Measurements from ENCODE around the gene PDCD6IP. TPM values are rescaled to one million over a fixed set of nuclear protein-coding genes. Genes with fewer than 3 reads are reported as not detected.
"Not testable (repeated sequence)": the region's sequence is repeated elsewhere in the genome, so short reads cannot be mapped to it uniquely, and the experiment has no call there.

PDCD6IP gene
- total and polyA plus RNA-seq, 2 donors = 74.3 to 250 TPM

DNA sequence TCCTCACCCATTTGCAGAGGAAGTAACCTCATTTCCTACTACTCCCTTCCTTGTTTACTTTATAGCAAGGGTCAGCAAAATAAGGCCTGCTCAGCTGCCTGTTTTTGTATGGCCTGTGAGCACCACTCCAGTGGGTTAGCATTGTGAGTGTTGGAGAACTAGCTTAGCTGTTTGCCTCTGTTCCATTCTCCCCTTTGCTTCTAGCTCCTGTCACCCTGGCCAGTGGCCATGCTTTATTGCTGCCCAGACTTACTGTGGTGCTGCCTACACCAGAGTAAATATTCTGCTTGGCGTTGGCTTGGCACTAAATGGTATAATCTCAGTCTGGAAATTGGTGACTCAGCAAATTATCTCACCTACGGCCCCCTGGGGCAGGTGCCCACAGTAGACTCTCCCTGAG, 8.8 kb downstream of the PDCD6IP start:
- peaks cover 3% of the 10 kb centered on the region for H3K4me1 ChIP-seq (ENCODE audit: insufficient read depth)
- H3K36me3 ChIP-seq (ENCODE audit: insufficient read depth) = no peaks in the 10 kb centered on the region
- no peak for DNase-seq (ENCODE audit: extremely low spot score)
- WGBS = 77% methylated on average over 2 of the region's 2 CpGs
- H3K27ac ChIP-seq (ENCODE audit: low read depth) = no peak overlapping the region
- H3K4me3 ChIP-seq (ENCODE audit: low read depth, low read length) = no peak overlapping the region

DNA sequence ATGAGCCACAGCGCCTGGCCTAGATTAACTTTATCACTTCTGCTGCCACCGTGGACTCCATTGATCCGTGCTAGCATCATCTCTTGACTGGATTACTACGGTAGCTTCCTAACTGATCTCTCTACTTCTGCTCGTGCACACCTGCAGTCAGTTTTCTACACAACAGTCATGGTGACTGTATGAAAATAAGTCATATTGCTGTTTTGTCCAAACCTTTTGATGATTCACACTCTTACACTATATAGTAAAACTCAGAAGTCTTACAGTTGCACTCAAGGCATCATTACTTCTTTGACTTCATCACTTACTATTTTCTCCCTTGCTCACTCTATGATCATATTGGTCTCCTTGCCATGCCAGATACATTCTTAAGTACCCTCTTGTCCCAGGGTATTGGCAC, 10.1 kb downstream of the PDCD6IP start:
- 96% methylated on average over 5 of the region's 5 CpGs for WGBS
- Histone ChIP-seq H3K4me3 (ENCODE audit: low read depth, low read length) (no peak overlapping the region), H3K27ac (ENCODE audit: low read depth) (no peak overlapping the region), H3K4me1 (ENCODE audit: insufficient read depth) (peaks cover 3% of the 10 kb centered on the region), H3K36me3 (ENCODE audit: insufficient read depth) (no peaks in the 10 kb centered on the region)
- no peak for DNase-seq (ENCODE audit: extremely low spot score)

DNA sequence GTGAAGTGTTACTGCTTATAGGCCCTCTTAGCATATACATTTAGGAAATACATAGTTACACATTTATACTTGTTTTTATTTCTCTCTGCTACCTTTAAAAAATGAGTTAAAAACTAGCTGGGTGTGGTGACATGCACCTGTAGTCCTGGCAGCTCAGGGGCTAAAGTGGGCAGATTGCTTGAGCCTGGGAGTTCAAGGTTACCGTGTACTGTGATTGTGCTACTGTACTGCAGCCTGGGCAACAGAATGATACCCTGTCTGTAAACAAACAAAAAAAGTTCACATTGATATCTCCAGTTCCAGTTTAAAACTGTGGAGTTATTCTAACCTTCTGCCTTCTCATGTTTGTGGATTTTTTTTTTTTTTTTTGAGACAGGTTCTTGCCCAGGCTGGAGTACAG, 12.1 kb downstream of the PDCD6IP start:
- no peak overlapping the region for H3K27ac ChIP-seq (ENCODE audit: low read depth)
- H3K36me3 ChIP-seq (ENCODE audit: insufficient read depth) = no peaks in the 10 kb centered on the region
- 95% methylated on average over 1 of the region's 1 CpG for WGBS
- no peak for DNase-seq (ENCODE audit: extremely low spot score)
- H3K4me1 ChIP-seq (ENCODE audit: insufficient read depth) = peaks cover 3% of the 10 kb centered on the region
- no peak overlapping the region for H3K4me3 ChIP-seq (ENCODE audit: low read depth, low read length)

DNA sequence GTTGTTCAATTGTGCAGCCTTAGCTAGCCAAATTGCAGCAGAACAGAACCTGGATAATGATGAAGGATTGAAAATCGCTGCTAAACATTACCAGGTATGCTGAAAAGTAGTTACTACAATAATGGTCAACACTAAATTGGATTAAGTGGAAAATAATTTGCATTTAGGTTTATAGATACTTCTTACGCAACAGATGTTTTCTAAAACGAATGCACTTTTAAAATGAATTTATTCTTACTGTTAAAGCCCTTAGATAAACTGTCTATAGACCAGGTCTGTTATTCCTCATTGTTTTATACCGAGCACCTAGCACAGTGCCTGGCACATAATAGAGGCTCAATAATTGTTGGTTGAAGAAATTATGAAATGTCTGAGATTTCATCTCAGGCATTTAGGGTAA, 23.6 kb downstream of the PDCD6IP start:
- WGBS = 94% methylated on average over 4 of the region's 4 CpGs
- no peak overlapping the region for H3K27ac ChIP-seq (ENCODE audit: low read depth)
- H3K4me3 ChIP-seq (ENCODE audit: low read depth, low read length) = no peak overlapping the region
- H3K36me3 ChIP-seq (ENCODE audit: insufficient read depth) = no peaks in the 10 kb centered on the region
- no peak for DNase-seq (ENCODE audit: extremely low spot score)
- no peaks in the 10 kb centered on the region for H3K4me1 ChIP-seq (ENCODE audit: insufficient read depth)

DNA sequence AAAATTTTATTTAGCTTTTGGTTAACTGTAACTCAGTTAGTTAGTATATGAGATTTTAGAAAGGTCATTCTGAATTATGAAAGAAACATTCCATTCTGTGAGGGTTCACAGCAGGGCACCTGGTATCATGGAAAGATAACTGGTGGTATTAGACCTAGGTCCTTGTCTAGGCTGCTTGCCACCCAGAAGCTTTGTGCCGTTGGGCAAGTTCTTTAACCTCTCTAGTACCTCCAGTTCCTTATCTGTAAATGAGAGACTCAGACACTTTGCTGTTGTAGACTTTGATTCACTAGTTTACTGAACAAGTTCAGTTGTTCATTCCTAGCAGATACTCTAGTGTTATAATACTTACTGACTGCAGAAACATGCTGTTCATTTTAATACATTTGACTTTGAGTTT, 25.4 kb downstream of the PDCD6IP start:
- Histone ChIP-seq H3K27ac (ENCODE audit: low read depth) (no peak overlapping the region), H3K4me1 (ENCODE audit: insufficient read depth) (no peaks in the 10 kb centered on the region), H3K4me3 (ENCODE audit: low read depth, low read length) (no peak overlapping the region), H3K36me3 (ENCODE audit: insufficient read depth) (no peaks in the 10 kb centered on the region)
- no peak for DNase-seq (ENCODE audit: extremely low spot score)
- WGBS = 87% methylated on average over 1 of the region's 1 CpG

DNA sequence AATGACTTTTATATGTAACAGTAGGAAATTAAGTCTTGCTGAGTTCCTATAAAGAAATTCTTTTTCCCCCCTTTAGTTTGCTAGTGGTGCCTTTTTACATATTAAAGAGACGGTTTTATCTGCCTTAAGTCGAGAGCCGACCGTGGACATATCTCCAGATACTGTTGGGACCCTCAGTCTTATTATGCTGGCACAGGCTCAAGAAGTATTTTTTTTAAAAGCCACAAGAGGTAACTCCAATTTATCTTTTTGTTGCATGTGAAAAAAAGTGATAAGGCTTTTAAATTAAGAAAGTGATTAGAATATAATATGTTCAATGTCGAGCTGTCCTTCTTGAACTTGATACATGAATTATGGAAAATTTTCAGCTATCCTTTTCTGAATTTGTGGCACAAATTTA, 26.7 kb downstream of the PDCD6IP start:
- Histone ChIP-seq H3K4me1 (ENCODE audit: insufficient read depth) (no peaks in the 10 kb centered on the region), H3K36me3 (ENCODE audit: insufficient read depth) (no peaks in the 10 kb centered on the region), H3K4me3 (ENCODE audit: low read depth, low read length) (no peak overlapping the region), H3K27ac (ENCODE audit: low read depth) (no peak overlapping the region)
- WGBS = 86% methylated on average over 5 of the region's 5 CpGs
- DNase-seq (ENCODE audit: extremely low spot score) = no peak

DNA sequence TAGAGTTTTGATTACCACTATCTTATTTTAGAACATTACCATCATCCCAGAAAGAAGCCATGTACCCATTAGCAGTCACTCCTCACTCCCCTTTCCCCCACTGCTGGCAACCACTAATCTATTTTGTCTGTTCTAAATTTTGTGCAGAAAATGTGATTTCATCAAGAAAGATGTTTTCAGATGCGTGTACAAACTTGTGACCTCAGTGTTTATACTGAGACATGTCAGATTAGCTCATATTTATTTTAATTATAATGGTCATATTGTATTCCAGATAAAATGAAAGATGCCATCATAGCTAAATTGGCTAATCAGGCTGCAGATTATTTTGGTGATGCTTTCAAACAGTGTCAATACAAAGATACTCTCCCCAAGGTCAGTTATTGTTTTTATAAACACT, 27.8 kb downstream of the PDCD6IP start:
- WGBS = 83% methylated on average over 1 of the region's 1 CpG
- DNase-seq (ENCODE audit: extremely low spot score) = no peak
- Histone ChIP-seq H3K36me3 (ENCODE audit: insufficient read depth) (no peaks in the 10 kb centered on the region), H3K4me3 (ENCODE audit: low read depth, low read length) (no peak overlapping the region), H3K27ac (ENCODE audit: low read depth) (no peak overlapping the region), H3K4me1 (ENCODE audit: insufficient read depth) (no peaks in the 10 kb centered on the region)

DNA sequence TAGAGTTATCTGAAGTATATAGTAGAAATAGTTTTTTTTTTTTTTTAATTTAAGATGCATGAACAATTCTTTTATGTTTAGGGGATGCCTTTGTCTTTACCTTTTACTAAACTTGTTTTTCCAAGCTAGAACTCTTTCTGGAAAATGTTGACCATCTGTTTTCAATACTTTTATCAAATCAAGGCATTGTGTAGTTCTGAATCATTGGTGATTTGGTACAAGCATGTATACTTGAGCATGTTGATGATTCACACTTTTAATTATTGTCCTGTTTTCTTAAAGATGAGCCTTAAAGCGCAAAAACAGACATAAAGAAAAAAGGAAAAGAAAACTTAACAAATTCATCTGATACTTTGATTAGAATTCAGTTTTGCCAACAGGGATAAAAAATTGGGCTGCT, 28.3 kb downstream of the PDCD6IP start:
- DNase-seq (ENCODE audit: extremely low spot score) = no peak
- Histone ChIP-seq H3K4me3 (ENCODE audit: low read depth, low read length) (no peak overlapping the region), H3K4me1 (ENCODE audit: insufficient read depth) (no peaks in the 10 kb centered on the region), H3K27ac (ENCODE audit: low read depth) (no peak overlapping the region), H3K36me3 (ENCODE audit: insufficient read depth) (no peaks in the 10 kb centered on the region)
- 96% methylated on average over 1 of the region's 1 CpG for WGBS

DNA sequence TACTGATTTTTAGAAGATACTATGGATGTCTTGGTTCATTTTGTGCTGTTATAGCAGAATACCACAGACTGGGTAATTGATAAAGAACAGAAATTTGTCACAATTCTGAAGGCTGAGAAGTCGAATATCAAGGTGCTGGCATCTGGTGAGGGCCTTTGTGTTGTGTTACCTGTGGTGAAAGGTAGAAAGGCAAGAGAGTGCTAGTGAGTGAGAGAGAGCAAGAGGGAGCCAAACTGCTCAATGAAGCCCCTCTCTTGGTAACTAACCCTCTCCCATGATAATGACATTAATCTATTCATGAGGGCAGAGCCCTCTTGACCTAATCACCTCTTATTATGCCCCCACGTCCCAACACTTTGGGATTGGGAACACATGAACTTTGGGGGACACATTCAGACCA, 31.3 kb downstream of the PDCD6IP start:
- no peak for DNase-seq (ENCODE audit: extremely low spot score)
- Histone ChIP-seq H3K4me1 (ENCODE audit: insufficient read depth) (no peaks in the 10 kb centered on the region), H3K36me3 (ENCODE audit: insufficient read depth) (no peaks in the 10 kb centered on the region), H3K27ac (ENCODE audit: low read depth) (no peak overlapping the region), H3K4me3 (ENCODE audit: low read depth, low read length) (no peak overlapping the region)
- 96% methylated on average over 2 of the region's 2 CpGs for WGBS

DNA sequence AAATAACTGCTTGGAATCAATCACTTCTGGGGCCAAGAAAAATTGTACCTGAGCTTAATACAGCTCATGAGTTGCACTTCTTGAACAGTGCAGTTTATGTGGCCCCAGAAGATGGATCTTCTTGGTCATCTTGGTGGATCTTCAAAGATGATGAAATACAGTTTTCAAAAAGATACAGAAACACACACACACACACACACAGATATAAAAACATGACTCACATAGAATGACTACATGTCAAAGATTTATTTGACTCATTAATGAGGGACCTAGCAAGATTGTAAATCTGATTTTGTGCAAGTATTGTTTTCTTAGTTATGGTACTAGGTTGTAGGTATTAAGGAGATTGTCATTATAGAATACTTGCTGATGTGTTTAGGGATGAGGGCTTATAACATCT, 32.6 kb downstream of the PDCD6IP start:
- Histone ChIP-seq H3K4me3 (ENCODE audit: low read depth, low read length) (no peak overlapping the region), H3K27ac (ENCODE audit: low read depth) (no peak overlapping the region), H3K36me3 (ENCODE audit: insufficient read depth) (no peaks in the 10 kb centered on the region), H3K4me1 (ENCODE audit: insufficient read depth) (no peaks in the 10 kb centered on the region)
- no peak for DNase-seq (ENCODE audit: extremely low spot score)

DNA sequence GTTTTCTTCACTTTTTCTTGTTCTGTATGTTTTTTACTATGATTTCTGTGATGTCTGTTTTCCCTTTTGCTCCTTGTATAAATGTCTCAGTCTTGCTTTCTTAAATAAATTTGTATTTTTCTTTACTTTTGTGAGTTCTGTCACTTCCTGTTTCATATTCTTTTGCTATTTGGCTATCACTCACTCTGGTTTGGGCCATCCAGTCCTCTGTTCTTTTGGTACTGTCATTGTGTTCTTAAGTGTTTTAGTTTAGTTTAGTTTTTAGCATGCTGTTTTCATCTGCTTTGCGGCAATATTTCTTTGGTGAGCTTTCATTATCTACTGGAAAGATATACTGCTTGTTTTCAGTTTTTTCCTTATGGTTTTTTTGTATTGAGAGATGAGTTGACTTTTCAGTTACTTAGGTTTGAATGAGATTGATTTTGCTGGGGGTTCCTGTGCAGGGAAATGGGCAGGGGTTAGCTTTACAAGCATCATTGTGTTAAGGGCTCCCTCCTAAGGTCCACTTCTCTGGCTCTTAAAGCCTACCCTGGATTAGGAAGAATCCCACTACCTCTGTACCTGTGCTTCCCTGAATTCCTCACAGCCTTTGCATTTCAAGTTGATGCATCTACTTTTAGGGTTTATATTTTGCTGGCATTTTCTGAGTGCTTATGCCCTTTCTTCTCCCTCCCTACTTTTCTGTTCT, 35.1 kb downstream of the PDCD6IP start:
- no peak for DNase-seq (ENCODE audit: extremely low spot score)
- no peaks in the 10 kb centered on the region for H3K36me3 ChIP-seq (ENCODE audit: insufficient read depth)
- H3K4me1 ChIP-seq (ENCODE audit: insufficient read depth) = no peaks in the 10 kb centered on the region
- WGBS = 83% methylated on average over 1 of the region's 1 CpG
- H3K27ac ChIP-seq (ENCODE audit: low read depth) = no peak overlapping the region
- H3K4me3 ChIP-seq (ENCODE audit: low read depth, low read length) = no peak overlapping the region

DNA sequence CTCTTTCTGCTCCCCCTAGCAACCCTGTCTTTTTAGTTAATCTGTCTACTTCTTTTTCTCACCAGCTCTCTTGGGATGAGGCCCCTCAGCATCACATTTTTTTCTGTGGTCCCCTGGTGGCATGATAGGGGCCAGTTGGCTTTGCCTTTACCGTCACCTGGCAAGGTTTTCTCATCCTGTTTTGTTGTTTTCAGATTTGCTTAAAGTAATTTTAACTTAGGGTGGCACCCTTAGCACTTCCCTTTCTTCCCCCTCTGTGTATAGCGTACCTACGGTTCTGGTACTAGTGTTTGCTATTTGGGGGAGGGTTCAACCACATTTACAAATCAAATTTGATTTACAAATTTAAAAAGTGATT, 35.6 kb downstream of the PDCD6IP start:
- Histone ChIP-seq H3K4me1 (ENCODE audit: insufficient read depth) (no peaks in the 10 kb centered on the region), H3K4me3 (ENCODE audit: low read depth, low read length) (no peak overlapping the region), H3K36me3 (ENCODE audit: insufficient read depth) (no peaks in the 10 kb centered on the region), H3K27ac (ENCODE audit: low read depth) (no peak overlapping the region)
- 89% methylated on average over 3 of the region's 3 CpGs for WGBS
- DNase-seq (ENCODE audit: extremely low spot score) = no peak

DNA sequence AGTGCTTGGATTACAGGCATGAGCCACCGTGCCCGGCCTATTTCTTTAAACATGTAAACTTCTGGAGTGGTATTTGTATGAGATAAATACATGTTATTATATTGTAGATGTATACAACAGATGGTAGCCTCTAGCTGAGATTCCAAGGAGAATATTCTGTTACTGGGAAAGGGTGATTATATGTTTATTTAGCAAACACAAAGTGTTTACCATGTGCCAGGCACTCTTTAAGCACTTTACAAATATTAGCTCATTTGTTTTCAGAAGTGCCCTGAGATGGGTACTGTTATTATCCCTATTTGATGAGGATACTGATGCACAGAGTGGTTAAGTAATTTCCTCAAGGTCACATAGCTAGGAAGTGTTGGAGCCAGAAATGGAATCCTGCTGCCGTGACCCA, 38.8 kb downstream of the PDCD6IP start:
- not testable (repeated sequence) for H3K36me3 ChIP-seq (ENCODE audit: insufficient read depth); DNase-seq (ENCODE audit: extremely low spot score); H3K4me3 ChIP-seq (ENCODE audit: low read depth, low read length); H3K27ac ChIP-seq (ENCODE audit: low read depth); H3K4me1 ChIP-seq (ENCODE audit: insufficient read depth)
- 87% methylated on average over 3 of the region's 3 CpGs for WGBS

DNA sequence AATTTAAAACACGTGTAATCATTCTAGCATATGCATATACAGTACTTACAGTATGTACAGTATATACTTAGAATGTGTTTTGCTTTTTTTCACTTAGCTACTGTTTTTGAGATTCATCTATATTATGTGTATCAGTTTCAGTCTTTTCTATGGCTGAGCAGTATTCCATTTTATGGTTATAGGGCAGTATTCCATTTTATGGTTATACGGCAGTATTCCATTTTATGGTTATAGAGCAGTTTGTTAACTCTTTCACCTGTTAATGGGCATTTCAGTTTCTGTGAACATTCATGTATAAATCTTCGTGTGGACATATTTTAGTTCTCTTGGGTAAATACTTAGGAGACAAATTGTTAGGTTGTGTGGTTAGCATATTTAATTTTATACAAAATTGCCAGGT, 40.9 kb downstream of the PDCD6IP start:
- H3K4me1 ChIP-seq (ENCODE audit: insufficient read depth) = no peaks in the 10 kb centered on the region
- no peak overlapping the region for H3K4me3 ChIP-seq (ENCODE audit: low read depth, low read length)
- H3K36me3 ChIP-seq (ENCODE audit: insufficient read depth) = no peaks in the 10 kb centered on the region
- no peak for DNase-seq (ENCODE audit: extremely low spot score)
- H3K27ac ChIP-seq (ENCODE audit: low read depth) = no peak overlapping the region
- WGBS = 89% methylated on average over 3 of the region's 3 CpGs

DNA sequence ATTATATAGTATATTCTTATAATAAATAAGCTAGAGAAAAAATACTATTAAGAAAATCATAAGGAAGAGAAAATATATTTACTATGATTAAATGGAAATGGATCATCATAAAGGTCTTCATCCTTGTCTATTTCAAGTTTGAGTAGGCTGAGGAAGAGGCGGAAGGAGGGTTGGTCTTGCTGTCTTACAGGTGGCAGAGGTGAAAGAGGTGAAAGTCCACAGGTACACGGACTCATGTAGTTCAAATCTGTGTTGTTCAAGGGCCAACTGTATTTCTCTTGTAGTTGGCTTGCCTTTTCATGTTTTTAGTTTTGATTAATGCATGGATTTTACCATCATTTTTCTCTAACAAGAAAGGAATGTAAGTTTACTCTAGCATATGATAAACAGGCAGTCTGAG, 41.7 kb downstream of the PDCD6IP start:
- no peak for DNase-seq (ENCODE audit: extremely low spot score)
- 77% methylated on average over 2 of the region's 2 CpGs for WGBS
- no peak overlapping the region for H3K4me3 ChIP-seq (ENCODE audit: low read depth, low read length)
- H3K4me1 ChIP-seq (ENCODE audit: insufficient read depth) = no peaks in the 10 kb centered on the region
- H3K36me3 ChIP-seq (ENCODE audit: insufficient read depth) = no peaks in the 10 kb centered on the region
- H3K27ac ChIP-seq (ENCODE audit: low read depth) = no peak overlapping the region

All from urinary bladder (tissue), 4 donors.